Heart left ventricle (tissue), 13 donors: ENCODE measurements around the gene JSRP1.

Experiments used
- POLR2A ChIP-seq, 2 donors: fragments of 450-650 bp; IDR thresholded peaks; one replicate each; pipeline ENCODE4 v1.6.1; 2017; ENCODE audit warnings: antibody characterized with exemption in 2 of 2, mild to moderate bottlenecking in 2 of 2, moderate library complexity in 2 of 2
- TF ChIP-seq, protein P1 (sequence below), 12 donors: fragments of 200-600 bp; sonication (generic) in 4 of 12; IDR thresholded peaks; one replicate each; pipeline versions ENCODE4 v1.5.0 to v1.8.0; 2018 to 2022; ENCODE audit warnings: antibody characterized with exemption in 12 of 12, mild to moderate bottlenecking in 5 of 12
- donor health status: ischemic (EF 13 %, LVEDD 7.1; RV severe dilation, severe dysfunction).
- donor health status: DM: no; HTN: yes; CAD: no.
- donor health status: DM: no; HTN: no; CAD: no.
- donor health status: ischemic (EF 25% LVEDD 6.9; RV normal size, moderate dysfunction).
- donor health status: ischemic (EF 25% LVEDD 5.7; RV mildly dilated, moderate dysfunction).
- donor health status: ischemic (EF 35%, LVEDD 5.7; RV mildly dilated, moderate dysfunction).
- donor health status: nonischemic (EF 11% LVEDD 7.7; RV severe dilation, severe dysfunction).
- donor health status: DM: yes; HTN: yes; CAD: no.
- donor health status: PGD.
- donor health status: ischemic (EF 29% LVEDD 5.4; RV normal size, mild dysfunction).
- donor health status: nonischemic (EF 23%, LVEDD 6.1; RV moderate dilation, normal function).

DNA sequence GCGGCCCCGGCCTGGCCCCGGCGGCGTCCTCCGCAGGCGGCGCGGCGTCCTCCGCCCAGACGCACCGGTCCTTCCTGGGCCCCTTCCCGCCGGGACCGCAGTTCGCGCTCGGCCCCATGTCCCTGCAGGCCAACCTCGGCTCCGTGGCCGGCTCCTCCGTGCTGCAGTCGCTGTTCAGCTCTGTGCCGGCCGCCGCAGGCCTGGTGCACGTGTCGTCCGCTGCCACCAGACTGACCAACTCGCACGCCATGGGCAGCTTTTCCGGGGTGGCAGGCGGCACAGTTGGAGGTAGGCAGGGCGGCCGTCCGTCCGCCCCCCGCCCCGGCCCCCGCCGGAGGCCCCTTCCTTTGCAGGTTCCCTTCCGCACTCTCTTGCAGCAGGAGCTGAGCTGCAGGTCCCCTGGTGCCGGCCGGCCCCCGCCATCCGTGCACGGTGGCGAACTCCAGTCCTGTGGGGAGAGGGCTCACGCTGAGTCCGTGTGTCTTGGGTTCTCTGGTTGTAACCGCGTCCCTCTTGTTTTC, 29.3 kb downstream of the JSRP1 start:
- TF ChIP-seq, protein P1, sequence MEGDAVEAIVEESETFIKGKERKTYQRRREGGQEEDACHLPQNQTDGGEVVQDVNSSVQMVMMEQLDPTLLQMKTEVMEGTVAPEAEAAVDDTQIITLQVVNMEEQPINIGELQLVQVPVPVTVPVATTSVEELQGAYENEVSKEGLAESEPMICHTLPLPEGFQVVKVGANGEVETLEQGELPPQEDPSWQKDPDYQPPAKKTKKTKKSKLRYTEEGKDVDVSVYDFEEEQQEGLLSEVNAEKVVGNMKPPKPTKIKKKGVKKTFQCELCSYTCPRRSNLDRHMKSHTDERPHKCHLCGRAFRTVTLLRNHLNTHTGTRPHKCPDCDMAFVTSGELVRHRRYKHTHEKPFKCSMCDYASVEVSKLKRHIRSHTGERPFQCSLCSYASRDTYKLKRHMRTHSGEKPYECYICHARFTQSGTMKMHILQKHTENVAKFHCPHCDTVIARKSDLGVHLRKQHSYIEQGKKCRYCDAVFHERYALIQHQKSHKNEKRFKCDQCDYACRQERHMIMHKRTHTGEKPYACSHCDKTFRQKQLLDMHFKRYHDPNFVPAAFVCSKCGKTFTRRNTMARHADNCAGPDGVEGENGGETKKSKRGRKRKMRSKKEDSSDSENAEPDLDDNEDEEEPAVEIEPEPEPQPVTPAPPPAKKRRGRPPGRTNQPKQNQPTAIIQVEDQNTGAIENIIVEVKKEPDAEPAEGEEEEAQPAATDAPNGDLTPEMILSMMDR (IDR thresholded peaks at IDR 0.05), result no peak
- TF ChIP-seq POLR2A (IDR thresholded peaks at IDR 0.05), result no peak
